SK-N-SH (cell line): Measurements from ENCODE around the gene CRB2. TPM values are rescaled to one million over a fixed set of nuclear protein-coding genes. Genes with fewer than 3 reads are reported as not detected.

ENCODE experiments used
- CTCF ChIA-PET: fragments of 300-600, 350-600 bp; formaldehyde crosslinking; extraction: SDS; loops from one replicate; lab custom pipeline; 2021; lab: Yijun Ruan, JAX
- POLR2A ChIA-PET: fragments of 350-600 bp; sonication (Branson Sonifier 250); formaldehyde crosslinking; extraction: SDS; loops from one replicate; lab custom pipeline; 2020; ENCODE audit warnings: antibody characterized with exemption, inconsistent platforms; lab: Yijun Ruan, JAX
- DNase-seq: peaks from one replicate; pipeline ENCODE4 v3.0.0; 2012
- H2AFZ ChIP-seq: fragments of 200-600 bp; sonication (generic); 2 replicates; pipeline ENCODE4 v1.8.1; 2016; ENCODE audit warnings: antibody characterized with exemption, mild to moderate bottlenecking, low read depth
- H3F3A ChIP-seq: fragments of 200-600 bp; sonication (generic); replicated peaks from 2 replicates; pipeline ENCODE3; 2016; ENCODE audit warnings: antibody characterized with exemption, mild to moderate bottlenecking; ENCODE audit not compliant: insufficient read depth
- H3K27ac ChIP-seq, 2 experiments: fragments of 200-500 bp in 1 of 2; fragments of 200-600 bp in 1 of 2; sonication (Bioruptor generic) in 1 of 2; sonication (generic), shearing (Covaris generic) in 1 of 2; 2 replicates each; pipeline versions ENCODE4 v1.5.1 to v1.6.1; 2014 to 2016; ENCODE audit warnings: low read depth in 2 of 2, inconsistent platforms in 1 of 2, low read length in 1 of 2, mild to moderate bottlenecking in 1 of 2, mixed read lengths in 1 of 2
- H3K27me3 ChIP-seq: fragments of 200-600 bp; sonication (generic), shearing (Covaris generic); 2 replicates; pipeline ENCODE4 v1.6.1; 2016; ENCODE audit warnings: mixed run types; ENCODE audit not compliant: insufficient read depth
- H3K36me3 ChIP-seq, 2 experiments: fragments of 200-500 bp in 1 of 2; fragments of 200-600 bp in 1 of 2; sonication (Bioruptor generic) in 1 of 2; sonication (generic) in 1 of 2; replicated peaks in 1 of 2; 2 replicates each; pipeline versions ENCODE3 to v1.5.1; 2014 to 2016; ENCODE audit warnings: low read length in 1 of 2, mild to moderate bottlenecking in 1 of 2; ENCODE audit not compliant: insufficient read depth in 2 of 2, control insufficient read depth in 1 of 2
- H3K4me1 ChIP-seq, 2 experiments: fragments of 200-500 bp in 1 of 2; fragments of 200-600 bp in 1 of 2; sonication (Bioruptor generic) in 1 of 2; sonication (generic), shearing (Covaris generic) in 1 of 2; 2 replicates each; pipeline versions ENCODE4 v1.5.1 to v1.6.1; 2014 to 2016; ENCODE audit warnings: low read depth in 1 of 2, low read length in 1 of 2, mixed run types in 1 of 2; ENCODE audit not compliant: insufficient read depth in 2 of 2, control insufficient read depth in 1 of 2
- H3K4me2 ChIP-seq: fragments of 200-600 bp; sonication (generic), shearing (Covaris generic); 2 replicates; pipeline ENCODE4 v1.6.1; 2017; ENCODE audit warnings: mixed run types
- H3K4me3 ChIP-seq, 2 experiments: fragments of 200-500 bp in 1 of 2; fragments of 200-600 bp in 1 of 2; sonication (Bioruptor generic) in 1 of 2; sonication (generic), shearing (Covaris generic) in 1 of 2; 2 replicates each; pipeline versions ENCODE4 v1.5.1 to v1.8.1; 2014 to 2016; ENCODE audit warnings: low read depth in 2 of 2, inconsistent platforms in 1 of 2, low read length in 1 of 2, mild to moderate bottlenecking in 1 of 2, mixed read lengths in 1 of 2, moderate library complexity in 1 of 2
- H3K79me2 ChIP-seq: fragments of 200-600 bp; sonication (generic); 2 replicates; pipeline ENCODE4 v1.8.1; 2017; ENCODE audit warnings: mild to moderate bottlenecking; ENCODE audit not compliant: insufficient read depth
- H3K9ac ChIP-seq: fragments of 200-600 bp; sonication (generic); 2 replicates; pipeline ENCODE4 v1.6.1; 2017; ENCODE audit warnings: mixed run types
- H3K9me2 ChIP-seq: fragments of 200-600 bp; sonication (generic); 2 replicates; pipeline ENCODE4 v1.6.1; 2017; ENCODE audit warnings: mixed run types
- H3K9me3 ChIP-seq: fragments of 200-600 bp; sonication (generic); 2 replicates; pipeline ENCODE4 v1.6.1; 2017; ENCODE audit warnings: mixed run types, mild to moderate bottlenecking, moderate library complexity
- H4K20me1 ChIP-seq: fragments of 200-600 bp; sonication (generic); 2 replicates; pipeline ENCODE4 v1.6.1; 2017; ENCODE audit warnings: mild to moderate bottlenecking, mixed run types; ENCODE audit not compliant: insufficient read depth
- FOSL2 ChIP-seq: IDR thresholded peaks from 2 replicates; pipeline ENCODE4 v1.4.0; 2012; ENCODE audit warnings: low read depth, mild to moderate bottlenecking, moderate library complexity, borderline replicate concordance
- GATA2 ChIP-seq: sonication (generic); formaldehyde crosslinking; IDR thresholded peaks from 2 replicates; pipeline ENCODE4 v1.5.0; 2020; ENCODE audit warnings: mild to moderate bottlenecking, missing genetic modification reagents
- JUND ChIP-seq: IDR thresholded peaks from 2 replicates; pipeline ENCODE4 v1.4.0; 2012
- MXI1 ChIP-seq: IDR thresholded peaks from 2 replicates; pipeline ENCODE4 v1.6.1; 2012; ENCODE audit warnings: mild to moderate bottlenecking, low read depth, low read length, improper control_type of control experiment
- NRF1 ChIP-seq: IDR thresholded peaks from 2 replicates; pipeline ENCODE4 v1.6.1; 2012; ENCODE audit warnings: low read depth, mild to moderate bottlenecking, low read length
- POLR2AphosphoS5 ChIP-seq: IDR thresholded peaks from 2 replicates; pipeline ENCODE4 v1.6.1; 2012; ENCODE audit warnings: low read depth, low read length
- RFX5 ChIP-seq: IDR thresholded peaks from 2 replicates; pipeline ENCODE4 v1.6.1; 2012; ENCODE audit warnings: mild to moderate bottlenecking, improper control_type of control experiment, low read length
- RXRA ChIP-seq: IDR thresholded peaks from 2 replicates; pipeline ENCODE4 v1.4.0; 2012; ENCODE audit warnings: low read depth, mild to moderate bottlenecking, borderline replicate concordance
- SMC3 ChIP-seq: IDR thresholded peaks from 2 replicates; pipeline ENCODE4 v1.6.1; 2012; ENCODE audit warnings: low read depth, low read length, improper control_type of control experiment
- WGBS: methylation state at CpG from one replicate; pipeline ENCODE4 v1.1.6; 2017; ENCODE audit warnings: low lambda C conversion rate; 5-methylcytosine and 5-hydroxymethylcytosine counted together
- polyA plus RNA-seq, 3 experiments: library from polyadenylated mRNA; depleted of rRNA; stranded (reverse); fragments of >200 nt; gene quantifications; 2 replicates each; pipeline ENCODE4 v1.2.3, GENCODE V29; 2012
- TF ChIP-seq, protein P1 (sequence below): fragments of 200-600 bp; sonication (generic); IDR thresholded peaks from 2 replicates; pipeline ENCODE4 v1.6.1; 2017; ENCODE audit warnings: antibody characterized with exemption, mild to moderate bottlenecking, moderate library complexity

CRB2 gene
- polyA plus RNA-seq, 1 of the 3 experiments (the other 2 are of a cell fraction), result not detected

DNA sequence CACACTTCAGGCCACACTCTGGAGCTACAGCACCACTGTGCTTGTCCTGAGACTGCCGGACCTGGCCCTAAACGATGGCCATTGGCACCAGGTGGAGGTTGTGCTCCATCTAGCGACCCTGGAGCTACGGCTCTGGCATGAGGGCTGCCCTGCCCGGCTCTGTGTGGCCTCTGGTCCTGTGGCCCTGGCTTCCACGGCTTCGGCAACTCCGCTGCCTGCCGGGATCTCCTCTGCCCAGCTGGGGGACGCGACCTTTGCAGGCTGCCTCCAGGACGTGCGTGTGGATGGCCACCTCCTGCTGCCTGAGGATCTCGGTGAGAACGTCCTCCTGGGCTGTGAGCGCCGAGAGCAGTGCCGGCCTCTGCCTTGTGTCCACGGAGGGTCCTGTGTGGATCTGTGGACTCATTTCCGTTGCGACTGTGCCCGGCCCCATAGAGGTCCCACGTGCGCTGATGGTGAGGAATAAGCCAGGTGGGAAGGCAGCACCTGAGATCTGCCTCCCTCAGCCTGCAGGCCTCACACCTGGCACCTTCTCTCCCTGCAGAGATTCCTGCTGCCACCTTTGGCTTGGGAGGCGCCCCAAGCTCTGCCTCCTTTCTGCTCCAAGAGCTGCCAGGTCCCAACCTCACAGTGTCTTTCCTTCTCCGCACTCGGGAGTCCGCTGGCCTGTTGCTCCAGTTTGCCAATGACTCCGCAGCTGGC lies 14.7 kb downstream of the CRB2 start:
- ChIA-PET CTCF (interaction anchor here (0.6 to 10.4 kb wide), 6 partner anchors 9 to 1160 kb away, joined by 3 to 77 read pairs (median 8); partner anchors contain the start of gene CRB2), POLR2A (no interaction called here)
- no peak overlapping the region for H2AFZ ChIP-seq
- peaks cover 51% of the 10 kb centered on the region for H3K27me3 ChIP-seq
- H3K4me3 ChIP-seq, result no peak overlapping the region
- TF ChIP-seq POLR2AphosphoS5, result no peak
- no peak for TF ChIP-seq GATA2 (CRISPR knock-in tag)
- TF ChIP-seq NRF1, result no peak
- no peak overlapping the region for H3K27ac ChIP-seq
- WGBS, result 31% methylated on average over 5 of the region's 29 CpGs
- no peaks in the 10 kb centered on the region for H3F3A ChIP-seq
- H3K4me1 ChIP-seq, result peaks cover 0 to 17% of the 10 kb centered on the region in 2 experiments; a peak in 1 of 4 replicates
- H3K9me2 ChIP-seq, result no peaks in the 10 kb centered on the region
- H3K79me2 ChIP-seq, result no peaks in the 10 kb centered on the region
- no peak overlapping the region for H3K9ac ChIP-seq
- H3K9me3 ChIP-seq, result no peaks in the 10 kb centered on the region
- no peak overlapping the region for H3K4me2 ChIP-seq
- no peaks in the 10 kb centered on the region for H4K20me1 ChIP-seq
- H3K36me3 ChIP-seq, result no peaks in the 10 kb centered on the region
- DNase-seq, result no peak

DNA sequence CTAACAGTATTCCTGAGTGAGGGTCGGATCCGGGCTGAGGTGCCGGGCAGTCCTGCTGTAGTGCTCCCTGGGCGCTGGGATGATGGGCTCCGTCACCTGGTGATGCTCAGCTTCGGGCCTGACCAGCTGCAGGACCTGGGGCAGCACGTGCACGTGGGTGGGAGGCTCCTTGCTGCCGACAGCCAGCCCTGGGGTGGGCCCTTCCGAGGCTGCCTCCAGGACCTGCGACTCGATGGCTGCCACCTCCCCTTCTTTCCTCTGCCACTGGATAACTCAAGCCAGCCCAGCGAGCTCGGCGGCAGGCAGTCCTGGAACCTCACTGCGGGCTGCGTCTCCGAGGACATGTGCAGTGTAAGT lies 15.2 kb downstream of the CRB2 start:
- Histone ChIP-seq H3K4me3 (no peak overlapping the region), H3K27me3 (peaks cover 51% of the 10 kb centered on the region), H3K9ac (no peak overlapping the region), H3K4me1 (peaks cover 0 to 17% of the 10 kb centered on the region in 2 experiments; a peak in 1 of 4 replicates), H3K4me2 (no peak overlapping the region), H3K9me2 (no peaks in the 10 kb centered on the region), H3K36me3 (no peaks in the 10 kb centered on the region), H3F3A (no peaks in the 10 kb centered on the region), H3K79me2 (no peaks in the 10 kb centered on the region), H3K9me3 (no peaks in the 10 kb centered on the region), H2AFZ (no peak overlapping the region), H3K27ac (no peak overlapping the region), H4K20me1 (no peaks in the 10 kb centered on the region)
- TF ChIP-seq, protein P1, sequence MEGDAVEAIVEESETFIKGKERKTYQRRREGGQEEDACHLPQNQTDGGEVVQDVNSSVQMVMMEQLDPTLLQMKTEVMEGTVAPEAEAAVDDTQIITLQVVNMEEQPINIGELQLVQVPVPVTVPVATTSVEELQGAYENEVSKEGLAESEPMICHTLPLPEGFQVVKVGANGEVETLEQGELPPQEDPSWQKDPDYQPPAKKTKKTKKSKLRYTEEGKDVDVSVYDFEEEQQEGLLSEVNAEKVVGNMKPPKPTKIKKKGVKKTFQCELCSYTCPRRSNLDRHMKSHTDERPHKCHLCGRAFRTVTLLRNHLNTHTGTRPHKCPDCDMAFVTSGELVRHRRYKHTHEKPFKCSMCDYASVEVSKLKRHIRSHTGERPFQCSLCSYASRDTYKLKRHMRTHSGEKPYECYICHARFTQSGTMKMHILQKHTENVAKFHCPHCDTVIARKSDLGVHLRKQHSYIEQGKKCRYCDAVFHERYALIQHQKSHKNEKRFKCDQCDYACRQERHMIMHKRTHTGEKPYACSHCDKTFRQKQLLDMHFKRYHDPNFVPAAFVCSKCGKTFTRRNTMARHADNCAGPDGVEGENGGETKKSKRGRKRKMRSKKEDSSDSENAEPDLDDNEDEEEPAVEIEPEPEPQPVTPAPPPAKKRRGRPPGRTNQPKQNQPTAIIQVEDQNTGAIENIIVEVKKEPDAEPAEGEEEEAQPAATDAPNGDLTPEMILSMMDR, result no peak
- TF ChIP-seq SMC3 (no peak), MXI1 (no peak), RXRA (no peak), FOSL2 (no peak), RFX5 (no peak), JUND (no peak)
- POLR2A ChIA-PET, result no interaction called here
- 29% methylated on average over 14 of the region's 18 CpGs for WGBS
- DNase-seq, result no peak
- CTCF ChIA-PET, result interaction anchor here (0.8 to 10.4 kb wide), 6 partner anchors 9 to 21 kb away, joined by 3 to 77 read pairs (median 8); partner anchors contain the start of gene CRB2
